ENCODE measurements around the gene GRIA2.

Gene GRIA2

GRCh38 chr4:157405070-157405469, 184.5 kb downstream of the GRIA2 start:
- no peak for DNase-seq

Data from activated CD8-positive, alpha-beta memory T cell treated with anti-CD3 and anti-CD28 coated beads, Interleukin-2, amount 50 U/mL, for 48 hours (primary cell).